Tibial nerve (tissue), 3 donors: Measurements from ENCODE around the gene COX6B2.

Source experiments
- POLR2A ChIP-seq, 2 donors: fragments of 450-650 bp; IDR thresholded peaks; one replicate each; pipeline ENCODE4 v1.6.1; 2017; ENCODE audit warnings: antibody characterized with exemption in 2 of 2, mild to moderate bottlenecking in 2 of 2, moderate library complexity in 2 of 2
- TF ChIP-seq, protein P1 (sequence below), 5 experiments: fragments of 200-600 bp in 3 of 5; fragments of 450-650 bp in 2 of 5; sonication (generic) in 3 of 5; IDR thresholded peaks; one replicate each; pipeline ENCODE4 v1.5.1; 2016 to 2019; ENCODE audit warnings: antibody characterized with exemption in 5 of 5, mild to moderate bottlenecking in 3 of 5, moderate library complexity in 2 of 5

DNA sequence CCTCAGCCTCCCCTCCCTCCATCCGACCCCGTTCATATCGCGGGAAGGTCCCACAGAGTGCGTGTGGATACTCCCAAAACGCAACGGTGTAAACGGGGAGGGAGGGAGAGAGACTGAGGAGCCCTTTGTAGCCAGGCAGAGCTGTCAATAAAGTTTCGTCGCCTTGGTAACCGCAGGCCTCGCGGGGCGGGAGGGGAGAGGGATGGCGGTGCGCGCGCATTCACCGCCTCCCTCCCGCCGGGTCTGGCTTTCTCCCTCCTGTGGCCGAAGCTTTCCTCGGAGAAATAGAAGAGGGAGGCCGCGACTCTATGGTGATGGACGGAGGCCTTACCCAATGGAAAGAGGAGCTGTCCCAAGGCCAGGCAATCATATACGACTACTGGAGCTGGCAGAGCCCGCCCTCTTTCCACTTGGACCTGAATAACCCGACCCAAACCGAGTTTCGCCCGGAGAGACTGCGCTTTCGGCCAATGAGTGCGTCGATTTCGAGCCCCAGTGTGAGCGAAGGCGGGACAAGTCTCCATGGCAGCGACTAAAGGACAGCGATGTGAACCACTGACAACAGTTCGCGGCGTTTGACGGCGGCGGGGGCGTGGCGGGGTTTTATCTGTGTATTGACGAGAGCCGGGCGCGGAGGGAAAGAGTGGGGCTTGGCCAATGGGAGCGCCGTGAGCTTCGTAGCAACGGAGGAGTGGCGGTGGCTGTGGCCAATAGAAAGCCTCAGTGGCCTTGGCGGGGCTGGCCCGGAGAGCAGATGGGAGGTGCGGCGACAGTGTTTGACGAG lies 15.2 kb downstream of the COX6B2 start, which contains the start of gene KMT5C:
- TF ChIP-seq, protein P1, sequence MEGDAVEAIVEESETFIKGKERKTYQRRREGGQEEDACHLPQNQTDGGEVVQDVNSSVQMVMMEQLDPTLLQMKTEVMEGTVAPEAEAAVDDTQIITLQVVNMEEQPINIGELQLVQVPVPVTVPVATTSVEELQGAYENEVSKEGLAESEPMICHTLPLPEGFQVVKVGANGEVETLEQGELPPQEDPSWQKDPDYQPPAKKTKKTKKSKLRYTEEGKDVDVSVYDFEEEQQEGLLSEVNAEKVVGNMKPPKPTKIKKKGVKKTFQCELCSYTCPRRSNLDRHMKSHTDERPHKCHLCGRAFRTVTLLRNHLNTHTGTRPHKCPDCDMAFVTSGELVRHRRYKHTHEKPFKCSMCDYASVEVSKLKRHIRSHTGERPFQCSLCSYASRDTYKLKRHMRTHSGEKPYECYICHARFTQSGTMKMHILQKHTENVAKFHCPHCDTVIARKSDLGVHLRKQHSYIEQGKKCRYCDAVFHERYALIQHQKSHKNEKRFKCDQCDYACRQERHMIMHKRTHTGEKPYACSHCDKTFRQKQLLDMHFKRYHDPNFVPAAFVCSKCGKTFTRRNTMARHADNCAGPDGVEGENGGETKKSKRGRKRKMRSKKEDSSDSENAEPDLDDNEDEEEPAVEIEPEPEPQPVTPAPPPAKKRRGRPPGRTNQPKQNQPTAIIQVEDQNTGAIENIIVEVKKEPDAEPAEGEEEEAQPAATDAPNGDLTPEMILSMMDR (IDR thresholded peaks at IDR 0.05), result peak in 4 of 5 experiments; percentile 13 to 79 (median 64)
- peak; percentile 12 to 55 for TF ChIP-seq POLR2A (IDR thresholded peaks at IDR 0.05)
